AG09319 (cell line): Measurements from ENCODE around the gene NQO1.
"Not testable (repeated sequence)": the region's sequence is repeated elsewhere in the genome, so short reads cannot be mapped to it uniquely, and the experiment has no call there.

Experiments
- DNase-seq: peaks from one replicate; pipeline ENCODE4 v3.0.0-alpha.2; 2010; ENCODE audit warnings: low read depth; ENCODE audit errors: extremely low read depth
- TF ChIP-seq, protein P1 (sequence below): IDR thresholded peaks from 2 replicates; pipeline ENCODE4 v1.5.1; 2011; ENCODE audit warnings: low read depth, mild to moderate bottlenecking, inconsistent platforms, low read length, moderate library complexity

The NQO1 gene

DNA sequence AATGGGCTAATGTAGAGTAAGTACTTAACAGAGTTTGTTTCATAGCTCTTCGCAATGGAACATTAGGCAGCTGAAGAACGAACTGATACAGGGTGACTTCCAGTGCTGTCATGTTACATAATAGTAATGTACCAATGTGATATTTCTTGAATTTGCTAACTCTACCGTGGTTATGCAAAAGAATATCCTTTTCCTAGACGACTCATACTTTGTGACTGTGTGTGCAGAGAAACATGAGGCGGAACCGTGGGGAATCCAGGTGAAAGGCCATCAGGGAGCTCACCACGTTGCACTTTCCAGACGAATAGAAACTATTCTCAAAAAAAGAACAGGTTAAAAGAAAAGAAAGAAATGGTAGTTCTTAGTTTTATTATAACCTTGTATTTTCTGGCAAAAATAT is 15.2 kb upstream of the NQO1 start:
- TF ChIP-seq, protein P1, sequence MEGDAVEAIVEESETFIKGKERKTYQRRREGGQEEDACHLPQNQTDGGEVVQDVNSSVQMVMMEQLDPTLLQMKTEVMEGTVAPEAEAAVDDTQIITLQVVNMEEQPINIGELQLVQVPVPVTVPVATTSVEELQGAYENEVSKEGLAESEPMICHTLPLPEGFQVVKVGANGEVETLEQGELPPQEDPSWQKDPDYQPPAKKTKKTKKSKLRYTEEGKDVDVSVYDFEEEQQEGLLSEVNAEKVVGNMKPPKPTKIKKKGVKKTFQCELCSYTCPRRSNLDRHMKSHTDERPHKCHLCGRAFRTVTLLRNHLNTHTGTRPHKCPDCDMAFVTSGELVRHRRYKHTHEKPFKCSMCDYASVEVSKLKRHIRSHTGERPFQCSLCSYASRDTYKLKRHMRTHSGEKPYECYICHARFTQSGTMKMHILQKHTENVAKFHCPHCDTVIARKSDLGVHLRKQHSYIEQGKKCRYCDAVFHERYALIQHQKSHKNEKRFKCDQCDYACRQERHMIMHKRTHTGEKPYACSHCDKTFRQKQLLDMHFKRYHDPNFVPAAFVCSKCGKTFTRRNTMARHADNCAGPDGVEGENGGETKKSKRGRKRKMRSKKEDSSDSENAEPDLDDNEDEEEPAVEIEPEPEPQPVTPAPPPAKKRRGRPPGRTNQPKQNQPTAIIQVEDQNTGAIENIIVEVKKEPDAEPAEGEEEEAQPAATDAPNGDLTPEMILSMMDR, result no peak
- no peak for DNase-seq

DNA sequence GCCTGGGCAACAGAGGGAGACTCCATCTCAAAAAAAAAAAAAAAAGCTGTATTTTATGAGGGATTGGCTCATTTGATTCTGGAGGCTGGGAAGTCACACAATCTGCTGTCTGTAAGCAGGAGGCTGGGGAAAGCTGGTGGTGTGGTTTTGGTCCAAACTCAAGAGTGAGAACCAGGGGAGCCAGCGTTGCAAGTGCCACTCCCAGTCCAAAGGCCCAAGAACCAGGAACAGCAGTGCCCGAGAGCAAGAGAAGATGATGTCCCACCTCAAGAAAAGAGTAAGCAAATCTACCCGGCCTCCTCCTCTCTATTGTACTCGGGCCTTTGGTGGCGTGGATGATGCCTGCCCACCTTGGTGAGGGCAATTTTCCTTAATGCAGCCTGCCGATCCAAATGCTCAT is 5.7 kb upstream of the NQO1 start:
- no peak for DNase-seq
- TF ChIP-seq, protein P1, result no peak

DNA sequence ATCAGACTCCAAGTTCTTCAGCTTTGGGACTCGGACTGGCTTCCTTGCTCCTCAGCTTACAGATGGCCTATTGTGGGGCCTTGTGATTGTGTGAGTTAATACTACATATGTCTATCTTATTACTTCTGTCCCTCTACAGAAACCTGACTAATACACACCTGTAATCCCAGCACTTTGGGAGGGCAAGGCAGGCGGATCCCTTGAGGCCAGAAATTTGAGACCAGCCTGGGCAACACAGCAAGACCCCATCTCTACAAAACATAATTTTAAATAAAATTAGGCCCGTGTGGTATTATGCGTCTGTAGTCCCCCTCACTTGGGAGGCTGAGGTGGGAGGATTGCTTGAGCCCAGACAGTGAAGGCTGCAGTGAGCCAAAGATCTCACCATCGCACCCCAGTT is 4.9 kb upstream of the NQO1 start:
- DNase-seq, result not testable (repeated sequence)

DNA sequence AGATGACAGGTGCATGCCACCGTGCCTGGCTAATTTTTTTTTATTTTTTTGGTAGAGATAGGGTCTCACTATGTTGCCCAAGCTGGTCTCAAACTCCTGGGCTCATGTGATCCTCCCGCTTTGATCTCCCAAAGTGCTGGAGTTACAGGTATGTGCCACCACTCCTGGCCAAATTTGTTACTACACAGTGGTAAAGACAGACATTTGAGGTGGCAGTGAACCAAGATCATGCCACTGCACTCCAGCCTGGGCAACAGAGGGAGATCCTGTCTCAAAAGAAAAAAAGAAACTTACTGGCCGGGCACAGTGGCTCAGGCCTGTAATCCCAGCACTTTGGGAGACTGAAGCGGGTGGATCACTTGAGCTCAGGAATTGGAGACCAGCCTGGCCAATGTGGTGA is 2.7 kb upstream of the NQO1 start:
- DNase-seq, result not testable (repeated sequence)

DNA sequence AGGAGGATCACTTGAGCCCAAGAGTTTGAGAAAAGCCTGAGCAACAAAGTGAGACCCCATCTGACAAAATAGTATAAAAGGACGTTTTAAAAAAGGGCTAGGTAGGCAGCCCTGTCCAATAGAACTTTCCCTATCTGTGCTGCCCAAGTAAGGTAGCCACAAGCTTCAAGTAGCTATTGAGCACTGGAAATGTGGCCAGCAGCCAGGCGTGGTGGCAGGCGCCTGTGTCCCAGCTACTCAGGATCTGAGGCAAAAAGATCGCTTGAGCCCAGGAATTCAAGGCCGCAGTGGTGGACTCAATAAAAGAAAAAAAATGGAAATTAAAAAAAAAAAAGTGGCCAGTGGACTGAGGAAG is 1.5 kb upstream of the NQO1 start:
- TF ChIP-seq, protein P1, result no peak
- no peak for DNase-seq

DNA sequence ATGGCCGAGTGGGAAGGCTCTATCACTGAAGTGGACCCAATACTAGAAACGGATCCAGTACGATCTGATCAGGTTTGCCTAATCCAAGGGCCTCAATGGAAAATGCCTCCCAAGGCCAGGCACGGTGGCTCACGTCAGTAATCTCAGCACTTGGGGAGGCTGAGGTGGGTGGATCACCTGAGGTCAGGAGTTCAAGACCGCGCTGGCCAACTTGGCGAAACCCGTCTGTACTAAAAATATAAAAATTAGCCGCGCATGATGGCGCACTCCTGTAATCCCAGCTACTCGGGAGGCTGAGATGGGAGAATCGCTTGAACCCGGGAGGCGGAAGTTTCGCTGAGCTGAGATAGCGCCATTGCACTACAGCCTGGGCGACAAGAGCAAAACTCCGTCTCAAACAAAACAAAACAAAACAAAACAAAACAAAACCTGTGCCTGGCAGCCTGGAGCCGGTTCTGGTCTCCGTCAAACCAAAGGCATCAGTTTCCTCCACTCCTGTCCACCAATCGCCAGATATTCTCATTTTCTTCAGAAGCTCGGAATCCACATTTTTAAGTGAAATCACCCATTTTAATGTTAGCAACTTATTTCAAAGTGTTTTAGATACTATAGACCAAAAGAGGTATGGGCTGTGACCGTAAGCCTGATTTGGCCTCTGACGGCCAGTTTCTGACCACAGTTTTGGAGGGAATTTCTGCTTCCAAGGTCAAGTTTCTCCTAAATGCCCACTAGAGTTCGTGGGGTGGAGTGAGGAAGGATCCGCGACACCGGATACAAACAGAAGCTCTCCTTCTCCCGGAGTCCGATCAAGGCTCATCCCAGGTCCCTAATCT is 664 bp downstream of the NQO1 start:
- no peak for DNase-seq
- TF ChIP-seq, protein P1, result no peak

DNA sequence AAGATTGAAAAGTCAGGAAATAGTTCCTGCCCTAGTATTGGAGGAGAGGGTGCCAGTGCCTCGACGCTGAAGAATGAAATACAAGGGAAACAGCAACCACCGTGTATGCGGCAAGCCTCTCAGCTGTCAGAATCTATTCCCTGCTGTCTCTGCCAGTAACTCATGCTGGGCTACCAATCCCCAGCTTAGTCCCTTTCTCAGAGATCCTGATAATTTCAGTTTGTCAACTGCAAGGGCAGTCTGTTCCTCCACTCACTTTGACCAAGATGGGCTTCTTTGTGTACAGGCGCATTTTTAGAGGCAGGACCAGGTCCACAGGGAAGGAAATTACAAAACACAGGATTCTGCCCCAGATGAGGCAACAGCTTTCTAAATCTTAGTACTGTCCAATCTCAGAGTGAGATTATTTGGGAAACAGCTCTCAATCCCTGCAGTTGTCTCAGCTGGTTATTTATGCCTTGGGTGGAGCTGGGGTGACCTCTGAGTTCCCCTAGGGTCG is 1.3 kb downstream of the NQO1 start:
- DNase-seq, result no peak
- TF ChIP-seq, protein P1, result no peak

DNA sequence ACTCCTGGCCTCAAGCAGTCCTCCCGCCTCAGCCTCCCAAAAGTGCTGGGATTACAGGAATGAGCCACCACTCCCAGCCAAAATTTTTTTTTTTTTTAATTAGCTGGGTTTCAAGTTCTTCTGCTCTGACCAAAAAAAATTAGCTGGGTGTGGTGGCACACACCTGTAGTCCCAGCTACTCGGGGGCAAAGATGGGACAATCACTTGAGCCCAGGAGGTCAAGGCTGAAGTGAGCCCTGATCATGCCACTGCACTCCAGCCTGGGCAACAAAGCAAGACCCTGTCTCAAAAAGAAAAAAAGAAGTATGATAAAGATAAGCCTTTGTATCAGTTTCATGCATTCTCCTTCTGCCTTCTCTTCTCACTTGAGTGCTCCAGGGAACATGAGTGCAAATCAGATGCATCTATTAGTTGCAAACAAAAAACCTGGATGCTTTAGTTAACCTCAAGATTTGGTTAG is 1.9 kb downstream of the NQO1 start:
- DNase-seq, result no peak
- TF ChIP-seq, protein P1, result no peak
